Esophagus muscularis mucosa (tissue), 4 donors: ENCODE results near the gene KLHL9. TPM values are rescaled to one million over a fixed set of nuclear protein-coding genes. Genes with fewer than 3 reads are reported as not detected.
A peak's percentile ranks its signal among the peaks of the same experiment; 100 is the strongest.

Experiments used
- DNase-seq: peaks from one replicate; pipeline ENCODE4 v3.0.0-alpha.2; 2017; ENCODE audit errors: extremely low spot score
- H3K27ac ChIP-seq, 4 donors: fragments of 200-600 bp; sonication (generic); replicated peaks in 1 of 4; 1 replicate in 3 of 4; 2 replicates in 1 of 4; pipeline ENCODE4 v1.5.1; 2016 to 2019; ENCODE audit warnings: mild to moderate bottlenecking in 1 of 4
- H3K27me3 ChIP-seq, 4 donors: fragments of 200-600 bp; sonication (generic); one replicate each; pipeline versions ENCODE4 v1.5.1 to v1.6.0; 2016 to 2019
- H3K36me3 ChIP-seq, 4 donors: fragments of 200-600 bp; sonication (generic); one replicate each; pipeline ENCODE4 v1.5.1; 2016 to 2019
- H3K4me1 ChIP-seq, 4 donors: fragments of 200-600 bp; sonication (generic); one replicate each; pipeline ENCODE4 v1.5.1; 2016 to 2019
- H3K4me3 ChIP-seq, 4 donors: fragments of 200-600 bp; sonication (generic); 1 replicate in 2 of 4; 2 replicates in 2 of 4; pipeline ENCODE4 v1.5.1; 2016 to 2019; ENCODE audit warnings: mild to moderate bottlenecking in 4 of 4, moderate library complexity in 1 of 4
- H3K9me3 ChIP-seq, 4 donors: fragments of 200-600 bp; sonication (generic); 1 replicate in 3 of 4; 2 replicates in 1 of 4; pipeline ENCODE4 v1.5.1; 2016 to 2019
- CTCF ChIP-seq, 3 experiments: fragments of 200-600 bp in 2 of 3; fragments of 450-650 bp in 1 of 3; sonication (generic) in 2 of 3; IDR thresholded peaks; one replicate each; pipeline ENCODE4 v1.5.1; 2017 to 2019; ENCODE audit warnings: antibody characterized with exemption in 3 of 3, mild to moderate bottlenecking in 2 of 3, moderate library complexity in 1 of 3
- EP300 ChIP-seq: sonication (generic); formaldehyde crosslinking; IDR thresholded peaks from one replicate; pipeline ENCODE4 v1.6.1; 2017; ENCODE audit warnings: antibody characterized with exemption
- POLR2A ChIP-seq: fragments of 450-650 bp; IDR thresholded peaks from one replicate; pipeline ENCODE4 v1.6.1; 2017; ENCODE audit warnings: antibody characterized with exemption, moderate library complexity, mild to moderate bottlenecking, low read depth
- POLR2AphosphoS5 ChIP-seq, 2 donors: sonication (generic); formaldehyde crosslinking; IDR thresholded peaks; one replicate each; pipeline ENCODE4 v1.6.1; 2017; ENCODE audit warnings: antibody characterized with exemption in 2 of 2
- WGBS: methylation state at CpG from one replicate; pipeline ENCODE4 v1.1.5; 2018; 5-methylcytosine and 5-hydroxymethylcytosine counted together
- intact Hi-C: fragments of 100-400 bp; cut with DNase I; formaldehyde crosslinking; loops from one replicate; pipeline ENCODE4 v1.15.1; 2023
- total RNA-seq, 4 donors: library from RNA; depleted of rRNA; stranded (reverse); fragments of >200 nt; gene quantifications; one replicate each; pipeline versions ENCODE4 v1.1.0 to v1.2.1, GENCODE V29; 2016

KLHL9 gene
- total RNA-seq, 4 donors from 2014 or later: 19.2 to 22.8 (median 21.3) TPM

- peaks cover 21 to 54% (median 51%) of the 10 kb centered on the region in 4 donors for H3K4me1 ChIP-seq
- peaks cover 0 to 29% (median 21%) of the 10 kb centered on the region in 4 donors for H3K36me3 ChIP-seq
- no peaks in the 10 kb centered on the region for H3K9me3 ChIP-seq
- DNase-seq: no peak
- 29% methylated on average over 2 of the region's 2 CpGs for WGBS
- H3K27me3 ChIP-seq: no peaks in the 10 kb centered on the region
- intact Hi-C loops: no loop called here
- TF ChIP-seq POLR2AphosphoS5 (IDR thresholded peaks at IDR 0.05) (no peak), CTCF (IDR thresholded peaks at IDR 0.05) (peak; percentile 59 to 70 (median 68))
- H3K27ac ChIP-seq: no peak overlapping the region
- no peak overlapping the region for H3K4me3 ChIP-seq
Observed at GRCh38 chr9:21326526-21327139, 8.6 kb downstream of the KLHL9 start.

GRCh38 chr9:21324047-21324446, 11.2 kb downstream of the KLHL9 start:
- TF ChIP-seq CTCF (IDR thresholded peaks at IDR 0.05): no peak
- TF ChIP-seq EP300: no peak
- TF ChIP-seq POLR2A: no peak
- no peak for TF ChIP-seq POLR2AphosphoS5 (IDR thresholded peaks at IDR 0.05)
- intact Hi-C loops: no loop called here
- 82% methylated on average over 4 of the region's 4 CpGs for WGBS
- DNase-seq: no peak
- Histone ChIP-seq H3K4me3 (no peak overlapping the region), H3K9me3 (no peaks in the 10 kb centered on the region), H3K4me1 (peaks cover 4 to 30% (median 26%) of the 10 kb centered on the region in 4 donors), H3K36me3 (peaks cover 0 to 37% (median 26%) of the 10 kb centered on the region in 4 donors), H3K27ac (no peak overlapping the region), H3K27me3 (no peaks in the 10 kb centered on the region)

DNA sequence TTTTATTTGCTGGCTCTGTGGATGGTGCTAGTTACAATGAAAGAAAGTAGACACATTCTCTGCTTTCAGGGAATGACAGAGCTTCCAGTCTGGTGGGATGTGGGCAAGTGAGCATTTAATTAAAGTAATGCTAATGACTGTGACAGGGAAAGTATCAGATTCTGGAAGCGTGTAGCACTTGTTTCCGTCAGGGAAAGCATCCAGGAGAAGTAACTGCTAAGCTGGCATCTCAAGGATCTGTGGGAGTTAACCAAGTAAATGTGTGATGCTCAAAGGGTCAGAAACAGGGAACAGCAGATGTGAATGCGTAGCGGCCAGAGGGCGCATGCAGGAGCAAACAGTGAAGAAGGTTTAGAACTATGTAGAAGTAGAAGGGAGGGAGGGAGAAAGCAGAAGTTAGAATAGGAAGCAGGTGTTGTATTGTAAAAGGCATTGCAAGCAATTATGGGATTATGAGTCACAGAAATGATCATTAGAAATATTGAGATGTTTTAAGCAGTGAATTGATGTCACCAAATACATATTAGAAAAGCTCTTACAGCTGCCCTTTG, 12.2 kb downstream of the KLHL9 start:
- Histone ChIP-seq H3K36me3 (peaks cover 0 to 37% (median 26%) of the 10 kb centered on the region in 4 donors), H3K4me3 (no peak overlapping the region), H3K4me1 (peaks cover 3 to 25% (median 18%) of the 10 kb centered on the region in 4 donors), H3K27ac (no peak overlapping the region), H3K9me3 (no peaks in the 10 kb centered on the region), H3K27me3 (no peaks in the 10 kb centered on the region)
- 86% methylated on average over 5 of the region's 5 CpGs for WGBS
- no peak for DNase-seq
- intact Hi-C loops: no loop called here
- TF ChIP-seq POLR2A (no peak), CTCF (IDR thresholded peaks at IDR 0.05) (no peak), EP300 (no peak), POLR2AphosphoS5 (IDR thresholded peaks at IDR 0.05) (no peak)

DNA sequence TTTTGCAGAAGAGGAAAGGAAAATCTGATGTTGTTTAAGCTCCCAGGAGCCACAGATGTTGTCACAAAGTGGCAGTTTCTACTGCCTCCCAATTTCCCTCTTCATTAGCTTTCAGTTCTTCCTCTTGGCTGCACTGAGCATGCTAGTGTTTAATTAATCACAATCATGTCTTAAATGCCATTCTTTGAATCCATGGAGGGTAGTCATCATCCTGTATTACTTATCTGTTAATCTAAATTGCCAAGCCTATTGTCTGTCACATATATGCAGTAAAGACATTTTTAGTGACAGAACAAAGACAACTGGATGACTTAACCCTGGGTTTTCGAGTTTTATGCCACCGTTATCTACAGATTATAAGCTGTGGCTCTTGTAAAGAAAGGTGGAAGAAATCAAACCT, 14.7 kb downstream of the KLHL9 start:
- no peak overlapping the region for H3K4me3 ChIP-seq
- intact Hi-C loops: no loop called here
- peaks cover 0 to 37% (median 26%) of the 10 kb centered on the region in 4 donors for H3K36me3 ChIP-seq
- H3K27me3 ChIP-seq: no peaks in the 10 kb centered on the region
- H3K9me3 ChIP-seq: no peaks in the 10 kb centered on the region
- no peak for TF ChIP-seq CTCF (IDR thresholded peaks at IDR 0.05)
- TF ChIP-seq POLR2AphosphoS5 (IDR thresholded peaks at IDR 0.05): no peak
- TF ChIP-seq EP300: no peak
- no peak for TF ChIP-seq POLR2A
- WGBS: 77% methylated on average over 2 of the region's 2 CpGs
- no peak for DNase-seq
- no peak overlapping the region for H3K27ac ChIP-seq
- H3K4me1 ChIP-seq: peaks cover 7 to 27% (median 20%) of the 10 kb centered on the region in 4 donors
